Prostate gland (tissue), 2 donors: ENCODE measurements around the gene TMPRSS4. TPM values are rescaled to one million over a fixed set of nuclear protein-coding genes. Genes with fewer than 3 reads are reported as not detected.

Experiments
- DNase-seq: peaks from one replicate; pipeline ENCODE4 v3.0.0-alpha.2; 2019; ENCODE audit warnings: low spot score
- H3K27ac ChIP-seq, 2 donors: fragments of 200-600 bp; sonication (generic); 2 replicates each; pipeline ENCODE4 v1.5.1; 2017 to 2019
- H3K27me3 ChIP-seq: fragments of 200-600 bp; sonication (generic); replicated peaks from 2 replicates; pipeline ENCODE4 v1.5.1; 2019; ENCODE audit not compliant: insufficient read depth
- H3K36me3 ChIP-seq, 2 donors: fragments of 200-600 bp; sonication (generic); 1 replicate in 1 of 2; 2 replicates in 1 of 2; pipeline versions ENCODE4 v1.5.1 to v1.8.1; 2017 to 2019
- H3K4me1 ChIP-seq: fragments of 200-600 bp; sonication (generic); replicated peaks from 2 replicates; pipeline ENCODE4 v1.5.1; 2019
- H3K4me3 ChIP-seq, 2 donors: fragments of 200-600 bp; sonication (generic); 2 replicates each; pipeline ENCODE4 v1.5.1; 2017 to 2019
- H3K9me3 ChIP-seq: fragments of 200-600 bp; sonication (generic); 2 replicates; pipeline ENCODE4 v1.5.1; 2017
- POLR2A ChIP-seq: fragments of 450-650 bp; IDR thresholded peaks from one replicate; pipeline ENCODE4 v1.6.1; 2016; ENCODE audit warnings: antibody characterized with exemption, mild to moderate bottlenecking
- POLR2AphosphoS5 ChIP-seq: sonication (generic); formaldehyde crosslinking; IDR thresholded peaks from one replicate; pipeline ENCODE4 v1.6.1; 2017; ENCODE audit warnings: antibody characterized with exemption
- WGBS: methylation state at CpG from one replicate; pipeline ENCODE4 v1.1.5; 2018; 5-methylcytosine and 5-hydroxymethylcytosine counted together
- intact Hi-C: fragments of 100-400 bp; cut with DNase I; formaldehyde crosslinking; loops from one replicate; pipeline ENCODE4 v1.14.2; 2022
- total RNA-seq, 2 donors: library from RNA; depleted of rRNA; stranded (reverse); fragments of >200 nt; gene quantifications; one replicate each; pipeline ENCODE4 v1.1.0, GENCODE V29; 2016
- TF ChIP-seq, protein P1 (sequence below), 4 experiments: fragments of 200-600 bp in 2 of 4; fragments of 450-650 bp in 2 of 4; sonication (generic) in 2 of 4; IDR thresholded peaks; 1 replicate in 3 of 4; 2 replicates in 1 of 4; pipeline ENCODE4 v1.5.1; 2016 to 2019; ENCODE audit warnings: antibody characterized with exemption in 4 of 4, mild to moderate bottlenecking in 2 of 4, moderate library complexity in 2 of 4

Gene TMPRSS4
- total RNA-seq, 2 donors from 2014 or later: 1.5 to 6.4 TPM

DNA sequence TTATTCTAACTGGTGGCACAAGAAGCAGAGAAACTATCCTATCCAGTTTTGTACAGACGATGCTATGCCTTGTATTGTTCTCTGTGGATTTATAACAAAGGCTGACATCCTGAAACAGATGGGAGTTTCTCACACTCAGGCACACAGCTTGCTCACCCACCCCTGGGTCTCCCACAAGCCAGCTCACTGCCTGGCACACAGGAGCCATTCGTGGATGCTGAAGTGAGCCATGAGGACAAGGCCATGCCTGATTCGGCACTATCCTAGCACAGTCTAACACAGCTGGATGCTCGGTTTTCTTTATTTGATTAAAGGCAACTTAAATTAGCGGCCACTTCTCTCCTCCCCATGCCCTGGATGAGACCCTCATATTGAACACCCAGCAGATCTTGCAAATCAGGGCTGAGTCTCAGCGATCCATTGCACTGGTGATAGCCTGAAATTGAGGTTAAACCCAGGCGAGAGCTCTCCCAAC lies 25.7 kb upstream of the TMPRSS4 start:
- H3K27me3 ChIP-seq: no peaks in the 10 kb centered on the region
- no peak for DNase-seq
- H3K9me3 ChIP-seq: no peaks in the 10 kb centered on the region
- 67% methylated on average over 7 of the region's 7 CpGs for WGBS
- no peak overlapping the region for H3K27ac ChIP-seq
- no peaks in the 10 kb centered on the region for H3K4me1 ChIP-seq
- no peaks in the 10 kb centered on the region for H3K36me3 ChIP-seq
- H3K4me3 ChIP-seq: no peak overlapping the region
- TF ChIP-seq POLR2A (no peak), POLR2AphosphoS5 (no peak)
- TF ChIP-seq, protein P1, sequence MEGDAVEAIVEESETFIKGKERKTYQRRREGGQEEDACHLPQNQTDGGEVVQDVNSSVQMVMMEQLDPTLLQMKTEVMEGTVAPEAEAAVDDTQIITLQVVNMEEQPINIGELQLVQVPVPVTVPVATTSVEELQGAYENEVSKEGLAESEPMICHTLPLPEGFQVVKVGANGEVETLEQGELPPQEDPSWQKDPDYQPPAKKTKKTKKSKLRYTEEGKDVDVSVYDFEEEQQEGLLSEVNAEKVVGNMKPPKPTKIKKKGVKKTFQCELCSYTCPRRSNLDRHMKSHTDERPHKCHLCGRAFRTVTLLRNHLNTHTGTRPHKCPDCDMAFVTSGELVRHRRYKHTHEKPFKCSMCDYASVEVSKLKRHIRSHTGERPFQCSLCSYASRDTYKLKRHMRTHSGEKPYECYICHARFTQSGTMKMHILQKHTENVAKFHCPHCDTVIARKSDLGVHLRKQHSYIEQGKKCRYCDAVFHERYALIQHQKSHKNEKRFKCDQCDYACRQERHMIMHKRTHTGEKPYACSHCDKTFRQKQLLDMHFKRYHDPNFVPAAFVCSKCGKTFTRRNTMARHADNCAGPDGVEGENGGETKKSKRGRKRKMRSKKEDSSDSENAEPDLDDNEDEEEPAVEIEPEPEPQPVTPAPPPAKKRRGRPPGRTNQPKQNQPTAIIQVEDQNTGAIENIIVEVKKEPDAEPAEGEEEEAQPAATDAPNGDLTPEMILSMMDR (IDR thresholded peaks at IDR 0.05): no peak
- intact Hi-C loops: loop anchor here (5.0 to 10.0 kb wide), 4 partner anchors 104 to 606 kb away; no protein-coding TSS in a partner anchor

DNA sequence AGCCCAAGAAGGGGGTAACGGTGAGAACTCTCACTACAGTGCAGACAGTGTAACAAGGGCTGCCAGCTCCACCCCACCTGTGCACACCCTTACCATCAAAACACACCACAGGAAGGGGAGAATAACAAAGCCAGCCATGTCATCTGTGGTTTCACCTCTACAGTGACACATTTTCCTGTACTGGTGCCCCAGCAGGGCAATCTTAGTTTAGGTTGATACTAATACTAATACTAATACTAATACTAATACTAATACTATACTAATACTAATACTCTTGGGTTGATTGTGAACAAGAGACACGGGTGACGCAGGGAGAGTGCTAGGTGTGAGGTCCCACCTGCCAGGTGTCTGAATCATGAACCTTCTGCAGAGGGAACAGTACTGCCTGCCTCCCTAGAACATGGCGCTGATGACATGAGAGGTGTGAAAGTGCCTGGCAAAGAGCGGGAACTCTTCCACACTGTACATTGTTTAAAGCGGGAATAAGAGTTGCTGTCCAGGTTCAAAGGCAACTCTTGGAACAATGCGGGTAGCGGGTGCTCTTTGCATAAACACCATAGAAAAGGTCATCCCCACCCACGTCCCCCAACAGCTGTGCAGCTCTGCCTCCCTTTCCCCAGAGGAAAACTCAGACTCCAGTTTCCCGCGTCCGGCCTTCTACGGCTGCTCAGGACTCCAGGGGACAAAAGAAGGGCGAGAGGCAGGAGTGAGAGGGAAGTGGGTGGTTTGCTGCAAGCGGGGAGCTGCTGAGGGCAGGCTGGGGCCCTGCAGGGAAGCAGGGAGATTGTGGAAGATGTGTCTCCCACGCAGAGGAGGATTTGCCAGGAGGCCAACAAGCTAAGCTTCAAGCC lies 25.0 kb upstream of the TMPRSS4 start:
- DNase-seq: no peak
- no peak for TF ChIP-seq POLR2AphosphoS5
- TF ChIP-seq, protein P1 (IDR thresholded peaks at IDR 0.05): no peak
- no peak for TF ChIP-seq POLR2A

DNA sequence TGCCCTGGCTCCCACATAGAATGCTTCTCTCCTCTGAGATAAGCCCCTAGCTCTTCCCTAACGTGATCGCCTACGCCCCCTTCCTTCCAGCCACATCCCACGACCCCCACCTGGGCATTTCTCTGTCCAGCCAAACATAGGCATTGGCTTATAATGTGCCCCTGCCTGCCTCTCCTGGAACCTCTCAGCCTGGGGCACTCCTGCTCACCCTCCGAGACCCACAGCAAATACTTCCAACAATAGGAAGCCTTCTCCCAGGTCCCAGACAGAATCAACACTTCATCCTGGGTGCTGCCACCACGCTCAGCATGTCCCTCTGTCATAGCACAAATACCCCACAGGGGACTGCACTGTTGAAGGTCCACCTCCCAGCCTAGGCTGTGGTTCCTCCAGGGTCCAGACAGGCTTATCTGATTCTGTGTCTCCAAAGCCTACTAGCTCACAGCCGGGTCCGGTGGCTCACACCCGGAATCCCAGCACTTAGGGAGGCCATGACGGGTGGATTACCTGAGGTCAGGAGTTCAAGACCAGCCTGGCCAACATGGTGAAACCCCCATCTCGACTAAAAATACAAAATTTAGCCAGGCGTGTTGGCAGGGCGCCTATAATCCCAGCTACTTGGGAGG lies 24.2 kb upstream of the TMPRSS4 start:
- Histone ChIP-seq H3K36me3 (no peaks in the 10 kb centered on the region), H3K4me1 (no peaks in the 10 kb centered on the region), H3K9me3 (no peaks in the 10 kb centered on the region), H3K27me3 (no peaks in the 10 kb centered on the region), H3K27ac (no peak overlapping the region), H3K4me3 (no peak overlapping the region)
- DNase-seq: no peak
- WGBS: 75% methylated on average over 13 of the region's 13 CpGs
- intact Hi-C loops: loop anchor here (5.0 to 10.0 kb wide), 4 partner anchors 105 to 608 kb away; no protein-coding TSS in a partner anchor
- TF ChIP-seq POLR2A: no peak
- no peak for TF ChIP-seq POLR2AphosphoS5
- TF ChIP-seq, protein P1 (IDR thresholded peaks at IDR 0.05): no peak

More for the DNA sequence above, 25.0 kb upstream of the TMPRSS4 start:
- Histone ChIP-seq H3K27me3 (no peaks in the 10 kb centered on the region), H3K9me3 (no peaks in the 10 kb centered on the region), H3K36me3 (no peaks in the 10 kb centered on the region), H3K4me3 (no peak overlapping the region), H3K27ac (no peak overlapping the region), H3K4me1 (no peaks in the 10 kb centered on the region)
- intact Hi-C loops: loop anchor here (5.0 to 10.0 kb wide), 4 partner anchors 105 to 607 kb away; no protein-coding TSS in a partner anchor
- WGBS: 88% methylated on average over 16 of the region's 16 CpGs

DNA sequence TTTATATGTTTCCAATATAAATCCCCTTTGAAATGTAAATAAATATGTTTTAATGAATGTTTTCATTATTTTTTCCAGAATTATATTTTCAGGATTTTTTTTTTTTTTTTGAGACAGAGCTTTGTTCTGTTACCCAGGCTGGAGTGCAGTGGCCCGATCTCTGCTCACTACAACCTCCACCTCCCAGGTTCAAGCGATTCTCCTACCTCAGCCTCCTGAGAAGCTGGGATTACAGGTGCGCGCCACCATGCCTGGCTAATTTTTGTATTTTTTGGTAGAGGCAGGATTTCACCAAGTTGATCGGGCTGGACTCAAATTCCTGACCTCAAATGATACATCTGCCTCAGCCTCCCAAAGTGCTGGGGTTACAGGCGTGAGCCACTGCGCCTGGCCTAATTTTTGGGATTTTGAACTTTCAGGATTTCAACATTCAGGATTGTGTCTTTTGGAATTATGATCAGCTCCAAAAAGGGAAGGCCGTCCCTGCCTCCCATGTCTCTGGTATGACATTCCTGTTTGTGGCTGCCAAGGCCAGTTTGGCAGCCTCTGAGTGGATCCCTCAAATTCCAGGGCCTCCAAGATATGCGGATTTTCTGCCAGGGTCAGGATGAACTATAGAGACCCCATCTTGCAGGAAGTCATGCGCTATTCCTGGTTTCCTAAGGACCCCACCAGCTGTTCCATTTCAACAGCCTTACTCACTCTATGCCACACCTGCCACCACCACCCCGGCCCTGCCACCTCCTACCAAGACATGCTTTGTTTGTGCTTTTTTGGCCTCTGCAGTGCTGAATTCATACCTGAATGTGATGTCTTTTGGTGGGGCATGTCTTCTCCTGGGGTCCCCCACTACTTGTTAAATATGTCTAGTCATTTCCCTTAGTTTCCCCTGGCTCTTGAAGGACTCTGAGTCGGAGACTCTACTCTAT lies 21.9 kb upstream of the TMPRSS4 start:
- TF ChIP-seq, protein P1 (IDR thresholded peaks at IDR 0.05): no peak
- TF ChIP-seq POLR2A (no peak), POLR2AphosphoS5 (no peak)
- no peaks in the 10 kb centered on the region for H3K36me3 ChIP-seq
- H3K9me3 ChIP-seq: no peaks in the 10 kb centered on the region
- H3K4me3 ChIP-seq: no peak overlapping the region
- H3K27me3 ChIP-seq: no peaks in the 10 kb centered on the region
- no peak for DNase-seq
- intact Hi-C loops: loop anchor here (5.0 to 10.0 kb wide), 4 partner anchors 108 to 610 kb away; no protein-coding TSS in a partner anchor
- no peaks in the 10 kb centered on the region for H3K4me1 ChIP-seq
- 79% methylated on average over 12 of the region's 12 CpGs for WGBS
- no peak overlapping the region for H3K27ac ChIP-seq
